ENCODE measurements around the gene PET117.

GRCh38 chr20:18090477-18090876, 47.2 kb upstream of the PET117 start:
- TF ChIP-seq POLR2A (IDR thresholded peaks at IDR 0.05) (no peak), CTCF (IDR thresholded peaks at IDR 0.05) (no peak)
